B cell (primary cell): ENCODE data around the gene ATAD3B. TPM values are rescaled to one million over a fixed set of nuclear protein-coding genes. Genes with fewer than 3 reads are reported as not detected.
"Not testable (repeated sequence)": the region's sequence is repeated elsewhere in the genome, so short reads cannot be mapped to it uniquely, and the experiment has no call there.

Source experiments
- ATAC-seq: fragments of 200-7000 bp; cut with Tn5 transposase; one replicate; pipeline ENCODE4 v1.10.0; 2021; ENCODE audit warnings: low read depth, mild to moderate bottlenecking, moderate number of reproducible peaks, moderate library complexity
- CTCF ChIA-PET: fragments of 350-600 bp; sonication (Branson Sonifier 250); formaldehyde crosslinking; loops from one replicate; lab custom pipeline; 2021; ENCODE audit warnings: antibody characterized with exemption, inconsistent platforms; lab: Charles Lee
- POLR2A ChIA-PET: fragments of 350-600 bp; sonication (Branson Sonifier 250); formaldehyde crosslinking; loops from one replicate; lab custom pipeline; 2021; ENCODE audit warnings: antibody characterized with exemption; lab: Charles Lee
- DNase-seq: peaks from one replicate; pipeline ENCODE4 v3.0.0; 2013
- H2AFZ ChIP-seq: 2 replicates; pipeline ENCODE4 v1.6.1; 2012; ENCODE audit warnings: mild to moderate bottlenecking, low read depth, low read length; ENCODE audit not compliant: insufficient read depth, poor library complexity, severe bottlenecking
- H3K27ac ChIP-seq, 2 donors: 1 replicate in 1 of 2; 2 replicates in 1 of 2; pipeline ENCODE4 v1.5.1; 2012 to 2013; ENCODE audit warnings: low read length in 2 of 2, mild to moderate bottlenecking in 2 of 2, moderate library complexity in 1 of 2
- H3K27me3 ChIP-seq, 4 experiments: fragments of 200-600 bp in 1 of 4; sonication (generic) in 1 of 4; replicated peaks in 1 of 4; 1 replicate in 2 of 4; 2 replicates in 2 of 4; pipeline versions ENCODE4 v1.6.1 to v1.7.0; 2013 to 2016; ENCODE audit warnings: low read length in 3 of 4, mild to moderate bottlenecking in 2 of 4, mixed read lengths in 1 of 4, moderate library complexity in 1 of 4; ENCODE audit not compliant: insufficient read depth in 4 of 4, control insufficient read depth in 3 of 4; ENCODE audit errors: control extremely low read depth in 1 of 4
- H3K36me3 ChIP-seq, 2 experiments: replicated peaks in 1 of 2; 1 replicate in 1 of 2; 2 replicates in 1 of 2; pipeline versions ENCODE4 v1.6.1 to v1.7.1; 2013; ENCODE audit warnings: low read length in 1 of 2; ENCODE audit not compliant: insufficient read depth in 2 of 2, control insufficient read depth in 1 of 2; ENCODE audit errors: control extremely low read depth in 1 of 2, extremely low read depth in 1 of 2
- H3K4me1 ChIP-seq, 2 donors: fragments of 200-600 bp in 1 of 2; sonication (generic) in 1 of 2; 1 replicate in 1 of 2; 2 replicates in 1 of 2; pipeline versions ENCODE4 v1.5.1 to v1.6.1; 2013 to 2017; ENCODE audit warnings: low read length in 2 of 2; ENCODE audit not compliant: control insufficient read depth in 2 of 2, insufficient read depth in 2 of 2
- H3K4me2 ChIP-seq: replicated peaks from 2 replicates; pipeline ENCODE3; 2012; ENCODE audit warnings: mild to moderate bottlenecking, low read depth, low read length; ENCODE audit not compliant: poor library complexity, severe bottlenecking
- H3K4me3 ChIP-seq, 5 experiments: fragments of 200-600 bp in 1 of 5; sonication (generic) in 1 of 5; 1 replicate in 3 of 5; 2 replicates in 2 of 5; pipeline versions ENCODE4 v1.5.1 to v1.7.0; 2011 to 2016; ENCODE audit warnings: low read length in 4 of 5, mild to moderate bottlenecking in 4 of 5, low read depth in 2 of 5, control low read depth in 1 of 5, moderate library complexity in 1 of 5; ENCODE audit not compliant: insufficient read depth in 1 of 5; ENCODE audit errors: control extremely low read depth in 1 of 5, extremely low read depth in 1 of 5
- H3K79me2 ChIP-seq: fragments of 200-600 bp; sonication (generic); one replicate; pipeline ENCODE4 v1.6.0; 2016; ENCODE audit warnings: low read length; ENCODE audit not compliant: control insufficient read depth, insufficient read depth
- H3K9ac ChIP-seq: fragments of 200-600 bp; sonication (generic); 2 replicates; pipeline ENCODE4 v1.6.1; 2017; ENCODE audit warnings: mild to moderate bottlenecking, low read length, moderate library complexity
- H3K9me3 ChIP-seq, 3 donors: one replicate each; pipeline versions ENCODE4 v1.6.1 to v1.7.1; 2013; ENCODE audit warnings: low read length in 2 of 3; ENCODE audit not compliant: control insufficient read depth in 2 of 3, insufficient read depth in 1 of 3; ENCODE audit errors: control extremely low read depth in 1 of 3
- H4K20me1 ChIP-seq: 2 replicates; pipeline ENCODE4 v1.6.0; 2012; ENCODE audit warnings: mild to moderate bottlenecking, low read length; ENCODE audit not compliant: insufficient read depth, control insufficient read depth, poor library complexity, severe bottlenecking
- H3K27ac Mint-ChIP-seq: one replicate; pipeline ENCODE4 v1.8.0; 2021; ENCODE audit warnings: mixed read lengths
- H3K27me3 Mint-ChIP-seq: one replicate; pipeline ENCODE4 v1.8.0; 2021; ENCODE audit warnings: mixed read lengths
- H3K4me1 Mint-ChIP-seq: one replicate; pipeline ENCODE4 v1.8.0; 2021; ENCODE audit warnings: mixed read lengths
- H3K4me3 Mint-ChIP-seq: one replicate; pipeline ENCODE4 v1.8.0; 2021; ENCODE audit warnings: mixed read lengths
- H3K9me3 Mint-ChIP-seq: one replicate; pipeline ENCODE4 v1.8.0; 2022; ENCODE audit warnings: mixed read lengths; ENCODE audit not compliant: insufficient read depth
- EZH2 ChIP-seq: IDR thresholded peaks from 2 replicates; pipeline ENCODE4 v1.6.1; 2012; ENCODE audit warnings: borderline replicate concordance, low read depth, mild to moderate bottlenecking, moderate library complexity, low read length; ENCODE audit not compliant: insufficient read depth, poor library complexity, severe bottlenecking
- WGBS: methylation state at CpG from one replicate; pipeline ENCODE4 v1.1.5; 2013; ENCODE audit warnings: missing lambda C conversion rate; ENCODE audit not compliant: insufficient coverage; 5-methylcytosine and 5-hydroxymethylcytosine counted together
- intact Hi-C: fragments of 100-400 bp; cut with micrococcal nuclease; formaldehyde crosslinking; loops from one replicate; pipeline ENCODE4 v1.10.0; 2022
- polyA plus RNA-seq: library from polyadenylated mRNA; depleted of rRNA; stranded (reverse); fragments of >200 nt; gene quantifications from 2 replicates; pipeline ENCODE4 v1.2.3, GENCODE V29; 2012
- total RNA-seq, 2 donors: library from RNA; stranded (reverse); fragments of 120-200 nt in 1 of 2; gene quantifications; 1 replicate in 1 of 2; 2 replicates in 1 of 2; pipeline versions ENCODE4 v1.2.3 to v1.2.4, GENCODE V29; 2013 to 2022
- TF ChIP-seq, protein P1 (sequence below): fragments of 200-600 bp; IDR thresholded peaks from one replicate; pipeline ENCODE4 v1.8.0; 2022; ENCODE audit warnings: antibody characterized with exemption, mild to moderate bottlenecking

Gene ATAD3B
- total and polyA plus RNA-seq, 2 donors (not counting 1 experiment from before 2014, with no cell fraction given), result 50.9 to 51.5 TPM

DNA sequence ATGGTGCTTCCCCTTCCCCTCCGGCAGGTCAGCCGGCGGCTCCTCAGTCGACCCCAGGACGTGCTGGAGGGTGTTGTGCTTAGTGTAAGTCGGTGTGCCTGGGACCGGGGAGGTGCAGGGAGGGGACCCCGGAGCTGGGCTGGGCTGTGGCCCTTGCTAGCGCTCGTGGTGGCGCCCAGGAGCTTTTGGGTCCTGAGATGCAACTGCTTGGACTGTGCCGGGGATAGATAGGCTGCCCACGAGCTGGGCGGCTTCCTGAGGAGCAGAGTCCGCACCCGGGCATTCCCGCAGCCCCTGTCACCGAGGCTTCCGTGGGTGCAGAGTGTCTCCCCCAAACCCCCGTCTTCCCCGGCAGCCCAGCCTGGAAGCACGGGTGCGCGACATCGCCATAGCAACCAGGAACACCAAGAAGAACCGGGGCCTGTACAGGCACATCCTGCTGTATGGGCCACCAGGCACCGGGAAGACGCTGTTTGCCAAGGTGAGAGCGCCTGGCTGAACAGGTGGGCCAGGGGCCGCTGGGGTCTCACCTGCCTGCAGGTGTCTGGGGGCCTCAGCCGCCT, 14.3 kb downstream of the ATAD3B start:
- H3K27me3 Mint-ChIP-seq, H3K79me2 ChIP-seq, H3K4me2 ChIP-seq, H3K9ac ChIP-seq, intact Hi-C loops, H3K9me3 Mint-ChIP-seq, ATAC-seq, H3K27ac ChIP-seq, CTCF ChIA-PET, H3K27ac Mint-ChIP-seq, H3K4me3 ChIP-seq, POLR2A ChIA-PET, H4K20me1 ChIP-seq, H3K27me3 ChIP-seq, H3K4me3 Mint-ChIP-seq, H3K4me1 ChIP-seq, DNase-seq, H2AFZ ChIP-seq, H3K9me3 ChIP-seq, H3K4me1 Mint-ChIP-seq: not testable (repeated sequence)
- peaks cover 1 to 35% of the 10 kb centered on the region in 2 experiments for H3K36me3 ChIP-seq
- 98% methylated on average over 24 of the region's 31 CpGs for WGBS

GRCh38 chr1:1487701-1488100, 16.1 kb downstream of the ATAD3B start:
- Histone ChIP-seq H4K20me1 (no peaks in the 10 kb centered on the region), H3K9ac (no peak overlapping the region), H3K9me3 (peaks cover 0 to 18% (median 0%) of the 10 kb centered on the region in 3 donors), H2AFZ (no peak overlapping the region), H3K79me2 (no peaks in the 10 kb centered on the region), H3K27ac (no peak overlapping the region), H3K4me2 (no peak overlapping the region), H3K36me3 (peaks cover 3 to 34% of the 10 kb centered on the region in 2 experiments), H3K4me3 (no peak overlapping the region), H3K4me1 (no peaks in the 10 kb centered on the region), H3K27me3 (no peaks in the 10 kb centered on the region)
- no peak for DNase-seq
- ChIA-PET CTCF (no interaction called here), POLR2A (no interaction called here)
- Mint-ChIP-seq H3K27me3 (no peaks in the 10 kb centered on the region), H3K9me3 (no peaks in the 10 kb centered on the region), H3K4me3 (no peak overlapping the region), H3K4me1 (no peaks in the 10 kb centered on the region), H3K27ac (no peak overlapping the region)
- ATAC-seq, result no peak
- 95% methylated on average over 18 of the region's 18 CpGs for WGBS
- TF ChIP-seq, protein P1, sequence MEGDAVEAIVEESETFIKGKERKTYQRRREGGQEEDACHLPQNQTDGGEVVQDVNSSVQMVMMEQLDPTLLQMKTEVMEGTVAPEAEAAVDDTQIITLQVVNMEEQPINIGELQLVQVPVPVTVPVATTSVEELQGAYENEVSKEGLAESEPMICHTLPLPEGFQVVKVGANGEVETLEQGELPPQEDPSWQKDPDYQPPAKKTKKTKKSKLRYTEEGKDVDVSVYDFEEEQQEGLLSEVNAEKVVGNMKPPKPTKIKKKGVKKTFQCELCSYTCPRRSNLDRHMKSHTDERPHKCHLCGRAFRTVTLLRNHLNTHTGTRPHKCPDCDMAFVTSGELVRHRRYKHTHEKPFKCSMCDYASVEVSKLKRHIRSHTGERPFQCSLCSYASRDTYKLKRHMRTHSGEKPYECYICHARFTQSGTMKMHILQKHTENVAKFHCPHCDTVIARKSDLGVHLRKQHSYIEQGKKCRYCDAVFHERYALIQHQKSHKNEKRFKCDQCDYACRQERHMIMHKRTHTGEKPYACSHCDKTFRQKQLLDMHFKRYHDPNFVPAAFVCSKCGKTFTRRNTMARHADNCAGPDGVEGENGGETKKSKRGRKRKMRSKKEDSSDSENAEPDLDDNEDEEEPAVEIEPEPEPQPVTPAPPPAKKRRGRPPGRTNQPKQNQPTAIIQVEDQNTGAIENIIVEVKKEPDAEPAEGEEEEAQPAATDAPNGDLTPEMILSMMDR, result no peak
- no peak for TF ChIP-seq EZH2
- intact Hi-C loops, result no loop called here
